C4-2B (cell line): ENCODE measurements around the gene CTSL.

Experiments used
- ZFX ChIP-seq: fragments of 450-650 bp; IDR thresholded peaks from 2 replicates; pipeline ENCODE4 v1.6.1; 2017
- TF ChIP-seq, protein P1 (sequence below): fragments of 450-650 bp; conservative IDR thresholded peaks from 2 replicates; pipeline ENCODE4 v1.5.1; 2017; ENCODE audit warnings: mild to moderate bottlenecking

DNA sequence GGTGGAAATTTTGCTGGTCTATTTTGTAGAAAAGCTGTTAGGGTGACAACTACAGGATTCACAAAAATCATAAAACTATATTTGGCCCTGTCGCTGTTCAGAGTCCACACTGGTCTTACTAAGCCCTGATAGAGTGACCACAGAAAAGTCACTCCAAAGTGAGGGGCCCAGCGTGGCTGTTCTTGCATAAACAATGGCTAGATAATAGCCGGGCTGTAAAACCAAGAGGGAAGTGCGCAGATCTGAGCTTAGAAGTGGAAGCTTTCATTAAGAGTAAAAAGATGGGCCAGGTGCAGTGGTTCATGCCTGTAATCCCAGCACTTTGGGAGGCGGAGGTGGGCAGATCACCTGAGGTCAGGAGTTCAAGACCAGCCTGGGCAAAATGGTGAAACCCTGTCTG, 15.5 kb upstream of the CTSL start:
- TF ChIP-seq, protein P1, sequence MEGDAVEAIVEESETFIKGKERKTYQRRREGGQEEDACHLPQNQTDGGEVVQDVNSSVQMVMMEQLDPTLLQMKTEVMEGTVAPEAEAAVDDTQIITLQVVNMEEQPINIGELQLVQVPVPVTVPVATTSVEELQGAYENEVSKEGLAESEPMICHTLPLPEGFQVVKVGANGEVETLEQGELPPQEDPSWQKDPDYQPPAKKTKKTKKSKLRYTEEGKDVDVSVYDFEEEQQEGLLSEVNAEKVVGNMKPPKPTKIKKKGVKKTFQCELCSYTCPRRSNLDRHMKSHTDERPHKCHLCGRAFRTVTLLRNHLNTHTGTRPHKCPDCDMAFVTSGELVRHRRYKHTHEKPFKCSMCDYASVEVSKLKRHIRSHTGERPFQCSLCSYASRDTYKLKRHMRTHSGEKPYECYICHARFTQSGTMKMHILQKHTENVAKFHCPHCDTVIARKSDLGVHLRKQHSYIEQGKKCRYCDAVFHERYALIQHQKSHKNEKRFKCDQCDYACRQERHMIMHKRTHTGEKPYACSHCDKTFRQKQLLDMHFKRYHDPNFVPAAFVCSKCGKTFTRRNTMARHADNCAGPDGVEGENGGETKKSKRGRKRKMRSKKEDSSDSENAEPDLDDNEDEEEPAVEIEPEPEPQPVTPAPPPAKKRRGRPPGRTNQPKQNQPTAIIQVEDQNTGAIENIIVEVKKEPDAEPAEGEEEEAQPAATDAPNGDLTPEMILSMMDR: no peak
- TF ChIP-seq ZFX: no peak
